H1 (cell line): Measurements from ENCODE around the gene MTX1. TPM values are rescaled to one million over a fixed set of nuclear protein-coding genes. Genes with fewer than 3 reads are reported as not detected.

ENCODE experiments used
- ATF3 ChIP-seq: IDR thresholded peaks from 2 replicates; pipeline ENCODE4 v1.6.1; 2011; ENCODE audit warnings: low read depth, mild to moderate bottlenecking, low read length; ENCODE audit not compliant: insufficient read depth
- CBX5 ChIP-seq: fragments of 300-800, 300-1000 bp; sonication (generic); IDR thresholded peaks from 2 replicates; pipeline ENCODE4 v1.7.1; 2016; ENCODE audit warnings: antibody characterized with exemption, low read length, low read depth
- EZH2 ChIP-seq: fragments of 200-600 bp; sonication (generic); IDR thresholded peaks from 2 replicates; pipeline ENCODE4 v1.7.1; 2012; ENCODE audit warnings: low read depth, mild to moderate bottlenecking, moderate library complexity, low read length, inconsistent platforms; ENCODE audit not compliant: severe bottlenecking
- JUN ChIP-seq: IDR thresholded peaks from 2 replicates; pipeline ENCODE4 v1.6.1; 2011; ENCODE audit warnings: low read depth, mild to moderate bottlenecking, improper control_type of control experiment, low read length
- KDM5A ChIP-seq: fragments of 200-600 bp; IDR thresholded peaks from 2 replicates; pipeline ENCODE4 v1.7.1; 2012; ENCODE audit warnings: mild to moderate bottlenecking, low read length, inconsistent platforms, mixed read lengths
- NRF1 ChIP-seq: IDR thresholded peaks from 2 replicates; pipeline ENCODE4 v1.6.1; 2011; ENCODE audit warnings: mild to moderate bottlenecking, low read depth, low read length, improper control_type of control experiment
- SP2 ChIP-seq: IDR thresholded peaks from 2 replicates; pipeline ENCODE4 v1.6.1; 2012; ENCODE audit warnings: mild to moderate bottlenecking, low read length, inconsistent platforms
- USF2 ChIP-seq: IDR thresholded peaks from 2 replicates; pipeline ENCODE4 v1.6.1; 2011; ENCODE audit warnings: low read length, improper control_type of control experiment
- polyA plus RNA-seq, 7 experiments: library from polyadenylated mRNA; depleted of rRNA in 3 of 7; stranded (reverse) in 5 of 7; unstranded in 2 of 7; fragments of >200 nt in 5 of 7; fragments of 200-250 nt in 2 of 7; gene quantifications; 1 replicate in 5 of 7; 2 replicates in 1 of 7; 4 replicates in 1 of 7; pipeline versions ENCODE4 v1.2.1 to v1.2.3, GENCODE V29; 2011 to 2013; ENCODE audit warnings: missing spikeins in 2 of 7, mixed read lengths in 2 of 7
- total RNA-seq: library from RNA; stranded (reverse); fragmentation: NEBNext Ultra II Directional; extraction: Animal tissue kit (Norgen Biotek cat#: 25700); gene quantifications from 2 replicates; pipeline ENCODE4 v1.2.1, GENCODE V29; 2021

Gene MTX1
- total and polyA plus RNA-seq, 2 of the 8 experiments (the other 6 are each of a cell fraction or from before 2014, with no cell fraction given), result 47.9 to 131 TPM

DNA sequence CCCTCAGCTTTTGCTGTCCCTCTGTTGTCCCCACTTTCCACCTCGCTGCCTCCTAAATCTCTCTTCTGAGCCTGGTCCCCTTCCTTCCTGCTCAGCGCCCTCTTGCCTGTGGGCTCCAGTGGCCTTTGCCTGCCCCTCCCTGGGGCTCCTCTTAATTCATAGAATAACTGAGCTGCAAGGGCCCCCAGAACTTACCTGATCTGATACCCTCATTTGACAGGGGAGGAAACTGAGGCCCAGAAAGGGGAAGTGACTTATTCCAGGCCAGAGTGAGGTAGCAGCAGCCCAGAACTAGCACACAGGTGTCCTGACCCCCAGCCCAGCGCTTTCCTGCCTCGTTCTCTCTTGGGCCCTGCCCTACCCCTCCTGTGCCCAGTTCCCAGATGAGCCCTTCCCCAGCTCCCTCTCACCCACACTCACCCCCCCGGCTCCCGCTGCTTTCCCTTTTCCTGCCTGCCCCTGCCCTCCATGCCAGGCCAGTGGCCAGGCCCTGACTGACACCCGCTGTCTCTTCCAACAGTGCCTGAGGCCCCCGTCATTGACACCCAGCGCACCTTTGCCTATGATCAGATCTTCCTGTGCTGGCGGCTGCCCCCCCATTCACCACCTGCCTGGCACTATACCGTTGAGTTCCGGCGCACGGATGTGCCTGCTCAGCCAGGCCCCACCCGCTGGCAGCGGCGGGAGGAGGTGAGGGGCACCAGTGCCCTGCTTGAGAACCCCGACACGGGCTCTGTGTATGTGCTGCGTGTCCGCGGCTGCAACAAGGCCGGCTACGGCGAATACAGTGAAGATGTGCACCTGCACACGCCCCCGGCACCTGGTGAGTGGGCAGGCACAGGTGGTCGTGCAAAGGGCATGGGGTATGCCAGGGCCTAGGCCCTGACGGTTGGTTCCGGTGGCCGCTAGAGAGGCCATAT is 29.1 kb upstream of the MTX1 start (continued):
- TF ChIP-seq EZH2 (no peak), NRF1 (no peak), ATF3 (no peak), KDM5A (no peak), USF2 (no peak), SP2 (no peak), JUN (no peak), CBX5 (no peak)
